Measurements from ENCODE around the gene PLAGL1. TPM values are rescaled to one million over a fixed set of nuclear protein-coding genes. Genes with fewer than 3 reads are reported as not detected.
"Not testable (repeated sequence)": the region's sequence is repeated elsewhere in the genome, so short reads cannot be mapped to it uniquely, and the experiment has no call there.

The PLAGL1 gene, protein sequence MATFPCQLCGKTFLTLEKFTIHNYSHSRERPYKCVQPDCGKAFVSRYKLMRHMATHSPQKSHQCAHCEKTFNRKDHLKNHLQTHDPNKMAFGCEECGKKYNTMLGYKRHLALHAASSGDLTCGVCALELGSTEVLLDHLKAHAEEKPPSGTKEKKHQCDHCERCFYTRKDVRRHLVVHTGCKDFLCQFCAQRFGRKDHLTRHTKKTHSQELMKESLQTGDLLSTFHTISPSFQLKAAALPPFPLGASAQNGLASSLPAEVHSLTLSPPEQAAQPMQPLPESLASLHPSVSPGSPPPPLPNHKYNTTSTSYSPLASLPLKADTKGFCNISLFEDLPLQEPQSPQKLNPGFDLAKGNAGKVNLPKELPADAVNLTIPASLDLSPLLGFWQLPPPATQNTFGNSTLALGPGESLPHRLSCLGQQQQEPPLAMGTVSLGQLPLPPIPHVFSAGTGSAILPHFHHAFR
- total RNA-seq (1 to 10 TPM; 3.3 to 6.3 TPM), total RNA-seq (0.12 to 0.98 reads per million in 2 donors)

DNA sequence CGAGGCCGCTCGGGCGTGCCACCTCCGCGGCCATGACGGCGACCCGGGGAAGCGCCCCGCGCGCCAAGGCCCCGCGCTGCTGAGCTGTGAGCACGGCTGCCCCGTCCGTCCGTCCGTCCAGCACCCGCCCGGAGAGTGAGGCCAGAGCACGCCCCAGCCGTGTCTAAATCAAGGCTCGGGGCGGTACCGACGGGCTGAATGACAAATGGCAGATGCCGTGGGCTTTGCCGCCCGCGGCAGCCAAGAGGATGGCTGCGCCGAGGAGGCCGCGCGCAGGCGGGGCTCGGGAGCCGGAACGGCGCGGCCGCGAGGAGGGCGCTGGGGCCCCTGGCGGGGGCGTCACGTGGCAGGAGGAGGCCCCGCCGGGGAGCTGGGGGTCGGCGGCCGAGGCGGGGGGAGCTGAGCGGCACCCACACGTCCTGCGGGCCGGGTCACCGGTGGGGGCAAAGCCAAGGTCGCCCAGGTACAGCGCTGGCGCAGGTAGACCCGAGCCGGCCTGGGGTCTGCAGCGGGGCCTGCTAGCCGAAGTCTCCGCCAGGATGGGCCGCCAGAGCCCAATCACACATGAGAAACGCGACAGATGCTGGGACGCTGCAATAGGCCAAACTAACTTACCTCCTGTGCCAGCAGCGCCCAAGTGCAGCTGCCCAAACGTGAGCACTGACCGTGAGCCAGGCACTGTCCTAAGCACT, at the start of gene PLAGL1:
Gene PLAGL1, minus strand, starts transcription at position 140 of the 692 bp plus-strand sequence. CDS start 60,123 bp downstream, outside the sequence.
- peak in 2 of 3 donors; percentile 9 to 12 for DNase-seq
- Mint-ChIP-seq H3K27ac (no peak within 1 kb of the TSS), H3K4me3 (peak within 1 kb of the TSS; percentile 74), H3K4me1 (peaks cover 5% of the 10 kb centered on the region), H3K36me3 (ENCODE audit: low read depth) (no peaks in the 10 kb centered on the region), H3K27me3 (peaks cover 24% of the 10 kb centered on the region)
- H3K9me3 ChIP-seq (ENCODE audit: control insufficient read depth, low read length, poor library complexity, severe bottlenecking): no peaks in the 10 kb centered on the region
- peak; percentile 68 for ATAC-seq

- no peak for DNase-seq
- no peaks in the 10 kb centered on the region for H3K36me3 Mint-ChIP-seq (ENCODE audit: low read depth)
- H3K4me3 Mint-ChIP-seq: peak overlapping the region; percentile 92
- peaks cover 26% of the 10 kb centered on the region for H3K4me1 Mint-ChIP-seq
- H3K27ac Mint-ChIP-seq: peak overlapping the region; percentile 97
- no peaks in the 10 kb centered on the region for H3K9me3 ChIP-seq (ENCODE audit: control insufficient read depth, low read length, poor library complexity, severe bottlenecking)
- ATAC-seq: peak; percentile 96
- no peaks in the 10 kb centered on the region for H3K27me3 Mint-ChIP-seq
Measured at GRCh38 chr6:144055121-144055931, 47.3 kb upstream of the PLAGL1 start.

GRCh38 chr6:144053601-144054000, 45.5 kb upstream of the PLAGL1 start:
- peak overlapping the region; percentile 97 for H3K27ac Mint-ChIP-seq
- no peak for DNase-seq
- no peaks in the 10 kb centered on the region for H3K27me3 Mint-ChIP-seq
- no peak for ATAC-seq
- peaks cover 26% of the 10 kb centered on the region for H3K4me1 Mint-ChIP-seq
- H3K9me3 ChIP-seq (ENCODE audit: control insufficient read depth, low read length, poor library complexity, severe bottlenecking): no peaks in the 10 kb centered on the region
- no peak overlapping the region for H3K4me3 Mint-ChIP-seq
- H3K36me3 Mint-ChIP-seq (ENCODE audit: low read depth): no peaks in the 10 kb centered on the region

DNA sequence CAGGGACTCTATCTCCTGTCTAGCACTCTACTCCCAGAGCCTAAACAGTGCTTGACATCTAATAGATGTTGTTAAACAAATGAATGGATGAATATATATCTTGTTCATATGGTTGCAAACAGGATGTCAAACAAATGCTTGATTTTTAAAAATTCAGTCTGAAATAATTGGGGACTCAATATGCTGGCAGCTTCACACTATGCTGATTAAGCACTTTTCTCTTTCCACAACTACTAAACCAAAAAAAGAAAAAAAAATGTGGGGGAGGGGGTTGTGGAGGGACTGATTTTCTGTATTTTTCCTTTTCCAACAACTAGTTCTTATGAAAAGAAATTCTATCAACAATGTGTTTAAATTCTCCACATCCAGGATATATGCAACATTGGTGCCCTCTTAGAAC, 44.4 kb upstream of the PLAGL1 start:
- Mint-ChIP-seq H3K27ac (no peak overlapping the region), H3K36me3 (ENCODE audit: low read depth) (no peaks in the 10 kb centered on the region), H3K4me1 (peaks cover 24% of the 10 kb centered on the region), H3K27me3 (no peaks in the 10 kb centered on the region), H3K4me3 (no peak overlapping the region)
- no peaks in the 10 kb centered on the region for H3K9me3 ChIP-seq (ENCODE audit: control insufficient read depth, low read length, poor library complexity, severe bottlenecking)
- ATAC-seq (no peak), DNase-seq (no peak)

- ATAC-seq: no peak
- Mint-ChIP-seq H3K27ac (no peak overlapping the region), H3K4me3 (no peak overlapping the region), H3K4me1 (peaks cover 7% of the 10 kb centered on the region), H3K36me3 (ENCODE audit: low read depth) (no peaks in the 10 kb centered on the region), H3K27me3 (no peaks in the 10 kb centered on the region)
- DNase-seq: no peak
- H3K9me3 ChIP-seq (ENCODE audit: control insufficient read depth, low read length, poor library complexity, severe bottlenecking): no peaks in the 10 kb centered on the region
Measured at GRCh38 chr6:144049386-144049785, 41.3 kb upstream of the PLAGL1 start.

DNA sequence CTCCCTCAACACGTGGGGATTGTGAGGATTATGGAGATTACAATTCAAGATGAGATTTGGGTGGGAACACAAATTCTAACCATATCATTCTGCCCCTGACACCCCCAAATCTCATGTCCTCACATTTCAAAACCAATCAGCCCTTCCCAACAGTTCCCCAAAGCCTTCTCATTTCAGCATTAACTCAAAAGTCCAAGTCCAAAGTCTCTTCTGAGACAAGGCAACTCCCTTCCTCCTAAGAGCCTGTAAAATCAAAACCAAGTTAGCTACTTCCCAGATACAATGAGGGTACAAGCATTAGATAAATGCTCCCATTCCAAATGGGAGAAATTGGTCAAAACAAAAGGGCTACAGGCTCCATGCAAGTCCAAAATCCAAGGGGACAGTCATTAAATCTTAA, 39.6 kb upstream of the PLAGL1 start:
- H3K9me3 ChIP-seq (ENCODE audit: control insufficient read depth, low read length, poor library complexity, severe bottlenecking): no peaks in the 10 kb centered on the region
- no peaks in the 10 kb centered on the region for H3K4me1 Mint-ChIP-seq
- DNase-seq (no peak), ATAC-seq (no peak)
- no peaks in the 10 kb centered on the region for H3K36me3 Mint-ChIP-seq (ENCODE audit: low read depth)
- H3K27me3 Mint-ChIP-seq: no peaks in the 10 kb centered on the region
- H3K4me3 Mint-ChIP-seq: no peak overlapping the region
- no peak overlapping the region for H3K27ac Mint-ChIP-seq

- not testable (repeated sequence) for DNase-seq; H3K36me3 Mint-ChIP-seq (ENCODE audit: low read depth); H3K4me3 Mint-ChIP-seq; H3K9me3 ChIP-seq (ENCODE audit: control insufficient read depth, low read length, poor library complexity, severe bottlenecking); H3K27me3 Mint-ChIP-seq; H3K27ac Mint-ChIP-seq; ATAC-seq; H3K4me1 Mint-ChIP-seq
Measured at GRCh38 chr6:144046672-144047071, 38.6 kb upstream of the PLAGL1 start.

- not testable (repeated sequence) for ATAC-seq, H3K4me3 Mint-ChIP-seq
Measured at GRCh38 chr6:144044989-144045388, 36.9 kb upstream of the PLAGL1 start.

GRCh38 chr6:144036835-144037195, 28.8 kb upstream of the PLAGL1 start:
- Mint-ChIP-seq H3K4me3 (no peak overlapping the region), H3K4me1 (peaks cover 11% of the 10 kb centered on the region), H3K27me3 (no peaks in the 10 kb centered on the region), H3K36me3 (ENCODE audit: low read depth) (no peaks in the 10 kb centered on the region), H3K27ac (no peak overlapping the region)
- no peak for DNase-seq
- ATAC-seq: no peak
- H3K9me3 ChIP-seq (ENCODE audit: control insufficient read depth, low read length, poor library complexity, severe bottlenecking): no peaks in the 10 kb centered on the region

More at GRCh38 chr6:144044989-144045388, 36.9 kb upstream of the PLAGL1 start:
- H3K27me3 Mint-ChIP-seq; H3K36me3 Mint-ChIP-seq (ENCODE audit: low read depth); H3K9me3 ChIP-seq (ENCODE audit: control insufficient read depth, low read length, poor library complexity, severe bottlenecking); DNase-seq; H3K4me1 Mint-ChIP-seq; H3K27ac Mint-ChIP-seq: not testable (repeated sequence)

GRCh38 chr6:144036064-144036834, 28.2 kb upstream of the PLAGL1 start:
- Mint-ChIP-seq H3K4me1 (peaks cover 11% of the 10 kb centered on the region), H3K4me3 (peak overlapping the region; percentile 69), H3K27me3 (no peaks in the 10 kb centered on the region), H3K36me3 (ENCODE audit: low read depth) (no peaks in the 10 kb centered on the region), H3K27ac (peak overlapping the region; percentile 21)
- no peaks in the 10 kb centered on the region for H3K9me3 ChIP-seq (ENCODE audit: control insufficient read depth, low read length, poor library complexity, severe bottlenecking)
- DNase-seq (no peak), ATAC-seq (no peak)

- no peaks in the 10 kb centered on the region for H3K9me3 ChIP-seq (ENCODE audit: control insufficient read depth, low read length, poor library complexity, severe bottlenecking)
- Mint-ChIP-seq H3K4me1 (peaks cover 11% of the 10 kb centered on the region), H3K27ac (no peak overlapping the region), H3K27me3 (no peaks in the 10 kb centered on the region), H3K4me3 (no peak overlapping the region), H3K36me3 (ENCODE audit: low read depth) (no peaks in the 10 kb centered on the region)
- DNase-seq (no peak), ATAC-seq (no peak)
Measured at GRCh38 chr6:144035416-144035815, 27.4 kb upstream of the PLAGL1 start.

GRCh38 chr6:144033816-144034735, 26.0 kb upstream of the PLAGL1 start:
- ATAC-seq (no peak), DNase-seq (no peak)
- no peaks in the 10 kb centered on the region for H3K9me3 ChIP-seq (ENCODE audit: control insufficient read depth, low read length, poor library complexity, severe bottlenecking)
- Mint-ChIP-seq H3K36me3 (ENCODE audit: low read depth) (no peaks in the 10 kb centered on the region), H3K4me1 (peaks cover 11% of the 10 kb centered on the region), H3K27ac (no peak overlapping the region), H3K4me3 (no peak overlapping the region), H3K27me3 (no peaks in the 10 kb centered on the region)

All from T-helper 17 cell (primary cell).